GM12878 (cell line): ENCODE results near the gene MRPS18A. TPM values are rescaled to one million over a fixed set of nuclear protein-coding genes. Genes with fewer than 3 reads are reported as not detected.

Source experiments
- ATAC-seq: fragments of 200-7000 bp; cut with Tn5 transposase; 3 replicates; pipeline ENCODE4 v1.9.1; 2020; ENCODE audit warnings: mild to moderate bottlenecking, moderate library complexity
- BruUV-seq: library from RNA; stranded (reverse); fragments of 400-500 nt; replicated peaks from 2 replicates; lab custom pipeline; 2021; lab: Mats Ljungman, UMichigan
- CTCF ChIA-PET: fragments of 300-600 bp; sonication (Branson Sonifier 250); formaldehyde crosslinking; extraction: SDS; loops from one replicate; lab custom pipeline; 2021; ENCODE audit warnings: inconsistent platforms; lab: Yijun Ruan, JAX
- POLR2A ChIA-PET: fragments of 350-600 bp; formaldehyde crosslinking; extraction: SDS; loops from one replicate; lab custom pipeline; 2021; ENCODE audit warnings: inconsistent platforms; lab: Charles Lee
- RAD21 ChIA-PET: fragments of 300-600 bp; sonication (Branson Sonifier 250); formaldehyde crosslinking; loops from one replicate; lab custom pipeline; 2023; ENCODE audit warnings: antibody characterized with exemption; ENCODE audit not compliant: unreplicated experiment; lab: Charles Lee
- SMC1A ChIA-PET: fragments of 300-600 bp; sonication (Branson Sonifier 250); formaldehyde crosslinking; loops from one replicate; lab custom pipeline; 2023; ENCODE audit not compliant: unreplicated experiment, uncharacterized antibody; lab: Charles Lee
- DNase-seq: peaks from one replicate; pipeline ENCODE4 v3.0.0-alpha.2; 2011; ENCODE audit warnings: low read depth, low spot score
- FAIRE-seq: peaks from 3 replicates; lab custom pipeline; 2011; peaks lifted over from hg19 to GRCh38; lab: Jason Lieb, UNC
- H2AFZ ChIP-seq: 2 replicates; pipeline ENCODE4 v1.6.0; 2011; ENCODE audit warnings: low read depth, low read length, control low read depth; ENCODE audit not compliant: control insufficient read depth
- H3K27ac ChIP-seq: 2 replicates; pipeline ENCODE4 v1.5.1; 2011; ENCODE audit warnings: control low read depth; ENCODE audit not compliant: control insufficient read depth, insufficient read depth
- H3K27me3 ChIP-seq, 2 experiments: replicated peaks in 1 of 2; 2 replicates each; pipeline versions ENCODE4 v1.6.0 to v1.6.1; 2011; ENCODE audit warnings: low read length in 1 of 2; ENCODE audit not compliant: control insufficient read depth in 2 of 2, insufficient read depth in 2 of 2
- H3K36me3 ChIP-seq, 2 experiments: 2 replicates each; pipeline ENCODE4 v1.5.1; 2011; ENCODE audit warnings: low read length in 1 of 2; ENCODE audit not compliant: control insufficient read depth in 2 of 2, insufficient read depth in 2 of 2
- H3K4me1 ChIP-seq: 2 replicates; pipeline ENCODE4 v1.6.1; 2011; ENCODE audit warnings: mild to moderate bottlenecking, low read length, moderate library complexity, mixed read lengths; ENCODE audit not compliant: control insufficient read depth, insufficient read depth
- H3K4me2 ChIP-seq: 2 replicates; pipeline ENCODE4 v1.6.0; 2011; ENCODE audit warnings: control low read depth; ENCODE audit not compliant: control insufficient read depth, insufficient read depth
- H3K4me3 ChIP-seq: fragments of 200-600 bp; sonication (generic); 2 replicates; pipeline ENCODE4 v1.5.1; 2016
- H3K79me2 ChIP-seq: 2 replicates; pipeline ENCODE4 v1.6.0; 2011; ENCODE audit warnings: low read length; ENCODE audit not compliant: control insufficient read depth, insufficient read depth
- H3K9ac ChIP-seq: 2 replicates; pipeline ENCODE4 v1.8.0; 2011; ENCODE audit warnings: low read length, control low read depth, mixed read lengths; ENCODE audit not compliant: control insufficient read depth, insufficient read depth
- H3K9me3 ChIP-seq: replicated peaks from 3 replicates; pipeline ENCODE4 v1.5.1; 2011; ENCODE audit warnings: mild to moderate bottlenecking, low read length; ENCODE audit not compliant: control insufficient read depth, insufficient read depth
- H4K20me1 ChIP-seq: 2 replicates; pipeline ENCODE4 v1.6.0; 2011; ENCODE audit not compliant: control insufficient read depth, insufficient read depth
- E2F8 ChIP-seq: fragments of 450-650 bp; IDR thresholded peaks from 2 replicates; pipeline ENCODE4 v1.6.1; 2018; ENCODE audit warnings: mild to moderate bottlenecking, low read depth, moderate library complexity; ENCODE audit not compliant: partially characterized antibody
- ESRRA ChIP-seq: IDR thresholded peaks from 2 replicates; pipeline ENCODE4 v1.6.1; 2012; ENCODE audit warnings: mild to moderate bottlenecking, low read length, improper control_type of control experiment
- IKZF1 ChIP-seq: fragments of 450-650 bp; conservative IDR thresholded peaks from 2 replicates; pipeline ENCODE4 v1.6.1; 2017; ENCODE audit warnings: antibody characterized with exemption, mild to moderate bottlenecking
- MYC ChIP-seq: IDR thresholded peaks from 2 replicates; pipeline ENCODE4 v1.6.1; 2011; ENCODE audit warnings: mild to moderate bottlenecking, low read length, moderate library complexity, inconsistent platforms; ENCODE audit not compliant: insufficient read depth, insufficient replicate concordance, insufficient read length, severe bottlenecking
- NBN ChIP-seq: fragments of 450-650 bp; IDR thresholded peaks from 2 replicates; pipeline ENCODE4 v1.6.1; 2016
- RB1 ChIP-seq: fragments of 450-650 bp; formaldehyde crosslinking; IDR thresholded peaks from 2 replicates; pipeline ENCODE4 v1.6.1; 2017; ENCODE audit warnings: mild to moderate bottlenecking, borderline replicate concordance
- RFX5 ChIP-seq: IDR thresholded peaks from 2 replicates; pipeline ENCODE4 v1.6.1; 2011; ENCODE audit warnings: low read depth, low read length, improper control_type of control experiment
- SMAD1 ChIP-seq: fragments of 450-650 bp; IDR thresholded peaks from 2 replicates; pipeline ENCODE4 v1.6.1; 2018; ENCODE audit warnings: mild to moderate bottlenecking, low read depth; ENCODE audit not compliant: partially characterized antibody
- SMC3 ChIP-seq: IDR thresholded peaks from 2 replicates; pipeline ENCODE4 v1.6.1; 2011; ENCODE audit warnings: low read length, improper control_type of control experiment, borderline replicate concordance
- SPI1 ChIP-seq: IDR thresholded peaks from 2 replicates; pipeline ENCODE4 v1.6.1; 2011; ENCODE audit warnings: low read depth, mild to moderate bottlenecking, low read length, moderate library complexity, borderline replicate concordance; ENCODE audit not compliant: insufficient read depth
- SREBF2 ChIP-seq: IDR thresholded peaks from 2 replicates; pipeline ENCODE4 v1.6.1; 2012; ENCODE audit warnings: mild to moderate bottlenecking, low read length
- TCF3 ChIP-seq: IDR thresholded peaks from 2 replicates; pipeline ENCODE4 v1.6.1; 2012; ENCODE audit warnings: low read depth, mild to moderate bottlenecking, low read length, borderline replicate concordance; ENCODE audit not compliant: insufficient read depth
- ZNF687 ChIP-seq: fragments of 450-650 bp; IDR thresholded peaks from 2 replicates; pipeline ENCODE4 v1.6.1; 2017; ENCODE audit warnings: mild to moderate bottlenecking, moderate library complexity
- WGBS: methylation state at CpG from one replicate; pipeline ENCODE4 v1.1.6; 2016; ENCODE audit warnings: low lambda C conversion rate; ENCODE audit not compliant: insufficient replicate concordance, insufficient coverage; ENCODE audit errors: missing lambda C conversion rate; 5-methylcytosine and 5-hydroxymethylcytosine counted together
- in situ Hi-C: fragments of 300-500 bp; cut with MboI; formaldehyde crosslinking; loops from 9 replicates; pipeline ENCODE4 v1.14.3; 2018; ENCODE audit warnings: mixed read lengths
- intact Hi-C: fragments of 100-400 bp; cut with micrococcal nuclease; formaldehyde crosslinking; loops from one replicate; pipeline ENCODE4 v1.14.2; 2022; ENCODE audit not compliant: unreplicated experiment
- polyA plus RNA-seq, 11 experiments: library from polyadenylated mRNA; depleted of rRNA in 4 of 11; unstranded in 6 of 11; stranded (reverse) in 5 of 11; fragments of >200 nt; fragmentation: Nextera tagmentation in 4 of 11; fragmentation: Illumina TruSeq in 1 of 11; extraction: Ambion mirVana in 4 of 11; extraction: Trizol in 1 of 11; gene quantifications; 1 replicate in 1 of 11; 2 replicates in 10 of 11; pipeline versions ENCODE4 v1.2.1 to v1.2.3, GENCODE V29; 2011 to 2016; ENCODE audit warnings: inconsistent platforms in 2 of 11, missing spikeins in 2 of 11, low read depth in 1 of 11
- total RNA-seq, 4 experiments: library from RNA; depleted of rRNA in 3 of 4; stranded (reverse); fragments of >200 nt in 3 of 4; fragmentation: Illumina TruSeq in 1 of 4; extraction: Trizol in 1 of 4; gene quantifications; 2 replicates each; pipeline versions ENCODE4 v1.2.1 to v1.2.3, GENCODE V29; 2013 to 2021

The MRPS18A gene
- total and polyA plus RNA-seq, 10 of the 15 experiments (the other 5 are each of a cell fraction or from before 2014, with no cell fraction given), result 66.3 to 158 (median 98.7) TPM

- ATAC-seq (no peak), FAIRE-seq (no peak), DNase-seq (no peak)
- RAD21 ChIA-PET, result no interaction called here
- peaks cover 17% of the 10 kb centered on the region for H3K4me1 ChIP-seq
- no peaks in the 10 kb centered on the region for H3K27me3 ChIP-seq
- no peaks in the 10 kb centered on the region for H3K9me3 ChIP-seq
- SMC1A ChIA-PET, result interaction anchor here (1.7 kb wide), 1 partner anchor 13 kb away, joined by 4 read pairs; no protein-coding TSS in a partner anchor
- no peaks in the 10 kb centered on the region for H4K20me1 ChIP-seq
- no peaks in the 10 kb centered on the region for H3K79me2 ChIP-seq
- no peak overlapping the region for H3K27ac ChIP-seq
- over 99% methylated on average over 15 of the region's 15 CpGs for WGBS
- peaks cover 25 to 49% of the 10 kb centered on the region in 2 experiments for H3K36me3 ChIP-seq
- CTCF ChIA-PET, result interaction anchor here (1.7 kb wide), 1 partner anchor 96 kb away, joined by 5 read pairs; no protein-coding TSS in a partner anchor
- in situ Hi-C loops, result no loop called here
- intact Hi-C loops, result no loop called here
- H3K4me2 ChIP-seq, result no peak overlapping the region
- no TSS peak for BruUV-seq
- no peak overlapping the region for H2AFZ ChIP-seq
- POLR2A ChIA-PET, result interaction anchor here (0.6 kb wide), 2 partner anchors 144 to 166 kb away, joined by 3 to 5 read pairs; no protein-coding TSS in a partner anchor
- no peak overlapping the region for H3K4me3 ChIP-seq
- H3K9ac ChIP-seq, result no peak overlapping the region
- TF ChIP-seq MYC, result no peak
- TF ChIP-seq ESRRA, result no peak
- no peak for TF ChIP-seq RFX5
- TF ChIP-seq SMC3, result no peak
- no peak for TF ChIP-seq TCF3
- TF ChIP-seq IKZF1, result no peak
- TF ChIP-seq E2F8, result no peak
- no peak for TF ChIP-seq RB1
- no peak for TF ChIP-seq NBN
- TF ChIP-seq SMAD1, result no peak
- no peak for TF ChIP-seq SREBF2
- no peak for TF ChIP-seq SPI1
- no peak for TF ChIP-seq ZNF687
Observed at GRCh38 chr6:43673444-43674084, 14.0 kb downstream of the MRPS18A start.
